Measurements from ENCODE around the gene DNAJC13.

DNA sequence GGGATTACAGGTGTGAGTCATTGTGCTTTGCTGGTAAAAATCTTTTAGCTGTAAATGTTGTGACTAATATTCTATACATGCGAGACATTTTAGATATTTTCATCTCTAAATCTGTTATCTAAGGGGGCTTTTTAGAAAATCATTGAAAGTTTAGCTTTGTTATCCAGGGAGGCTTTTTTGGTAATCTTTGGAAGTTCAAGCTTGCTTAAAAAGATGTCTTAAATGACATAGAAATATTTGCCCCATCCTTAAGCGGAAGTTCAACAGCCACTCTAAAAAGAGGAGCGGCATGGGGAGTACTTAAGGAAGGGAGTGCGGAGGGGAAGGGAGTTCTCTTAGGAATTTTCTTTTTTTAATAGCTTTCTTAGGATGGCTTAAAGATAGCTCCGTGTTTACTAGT is 26.1 kb downstream of the DNAJC13 start:
- TF ChIP-seq, protein P1, sequence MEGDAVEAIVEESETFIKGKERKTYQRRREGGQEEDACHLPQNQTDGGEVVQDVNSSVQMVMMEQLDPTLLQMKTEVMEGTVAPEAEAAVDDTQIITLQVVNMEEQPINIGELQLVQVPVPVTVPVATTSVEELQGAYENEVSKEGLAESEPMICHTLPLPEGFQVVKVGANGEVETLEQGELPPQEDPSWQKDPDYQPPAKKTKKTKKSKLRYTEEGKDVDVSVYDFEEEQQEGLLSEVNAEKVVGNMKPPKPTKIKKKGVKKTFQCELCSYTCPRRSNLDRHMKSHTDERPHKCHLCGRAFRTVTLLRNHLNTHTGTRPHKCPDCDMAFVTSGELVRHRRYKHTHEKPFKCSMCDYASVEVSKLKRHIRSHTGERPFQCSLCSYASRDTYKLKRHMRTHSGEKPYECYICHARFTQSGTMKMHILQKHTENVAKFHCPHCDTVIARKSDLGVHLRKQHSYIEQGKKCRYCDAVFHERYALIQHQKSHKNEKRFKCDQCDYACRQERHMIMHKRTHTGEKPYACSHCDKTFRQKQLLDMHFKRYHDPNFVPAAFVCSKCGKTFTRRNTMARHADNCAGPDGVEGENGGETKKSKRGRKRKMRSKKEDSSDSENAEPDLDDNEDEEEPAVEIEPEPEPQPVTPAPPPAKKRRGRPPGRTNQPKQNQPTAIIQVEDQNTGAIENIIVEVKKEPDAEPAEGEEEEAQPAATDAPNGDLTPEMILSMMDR (IDR thresholded peaks at IDR 0.05; ENCODE audit: low read depth, low read length, missing input control): no peak
- TF ChIP-seq, protein P2, sequence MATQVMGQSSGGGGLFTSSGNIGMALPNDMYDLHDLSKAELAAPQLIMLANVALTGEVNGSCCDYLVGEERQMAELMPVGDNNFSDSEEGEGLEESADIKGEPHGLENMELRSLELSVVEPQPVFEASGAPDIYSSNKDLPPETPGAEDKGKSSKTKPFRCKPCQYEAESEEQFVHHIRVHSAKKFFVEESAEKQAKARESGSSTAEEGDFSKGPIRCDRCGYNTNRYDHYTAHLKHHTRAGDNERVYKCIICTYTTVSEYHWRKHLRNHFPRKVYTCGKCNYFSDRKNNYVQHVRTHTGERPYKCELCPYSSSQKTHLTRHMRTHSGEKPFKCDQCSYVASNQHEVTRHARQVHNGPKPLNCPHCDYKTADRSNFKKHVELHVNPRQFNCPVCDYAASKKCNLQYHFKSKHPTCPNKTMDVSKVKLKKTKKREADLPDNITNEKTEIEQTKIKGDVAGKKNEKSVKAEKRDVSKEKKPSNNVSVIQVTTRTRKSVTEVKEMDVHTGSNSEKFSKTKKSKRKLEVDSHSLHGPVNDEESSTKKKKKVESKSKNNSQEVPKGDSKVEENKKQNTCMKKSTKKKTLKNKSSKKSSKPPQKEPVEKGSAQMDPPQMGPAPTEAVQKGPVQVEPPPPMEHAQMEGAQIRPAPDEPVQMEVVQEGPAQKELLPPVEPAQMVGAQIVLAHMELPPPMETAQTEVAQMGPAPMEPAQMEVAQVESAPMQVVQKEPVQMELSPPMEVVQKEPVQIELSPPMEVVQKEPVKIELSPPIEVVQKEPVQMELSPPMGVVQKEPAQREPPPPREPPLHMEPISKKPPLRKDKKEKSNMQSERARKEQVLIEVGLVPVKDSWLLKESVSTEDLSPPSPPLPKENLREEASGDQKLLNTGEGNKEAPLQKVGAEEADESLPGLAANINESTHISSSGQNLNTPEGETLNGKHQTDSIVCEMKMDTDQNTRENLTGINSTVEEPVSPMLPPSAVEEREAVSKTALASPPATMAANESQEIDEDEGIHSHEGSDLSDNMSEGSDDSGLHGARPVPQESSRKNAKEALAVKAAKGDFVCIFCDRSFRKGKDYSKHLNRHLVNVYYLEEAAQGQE (IDR thresholded peaks at IDR 0.05): no peak
- TF ChIP-seq FOXA1 (IDR thresholded peaks at IDR 0.05) (no peak), YY1 (IDR thresholded peaks at IDR 0.05) (no peak), EGR1 (IDR thresholded peaks at IDR 0.05; ENCODE audit: low read depth in 2 of 2) (no peak), TAF1 (conservative IDR thresholded peaks at IDR 0.05) (no peak), RAD21 (IDR thresholded peaks at IDR 0.05) (no peak)

Measured in liver (tissue), 3 donors.